Peyer's patch (tissue), 4 donors: Measurements from ENCODE around the gene QRFP.

Experiments used
- POLR2A ChIP-seq, 2 donors: fragments of 450-650 bp; IDR thresholded peaks; one replicate each; pipeline ENCODE4 v1.5.1; 2017; ENCODE audit warnings: antibody characterized with exemption in 2 of 2, mild to moderate bottlenecking in 2 of 2, moderate library complexity in 2 of 2
- TF ChIP-seq, protein P1 (sequence below), 6 experiments: fragments of 450-650 bp in 4 of 6; fragments of 200-600 bp in 2 of 6; sonication (generic) in 1 of 6; IDR thresholded peaks; one replicate each; pipeline ENCODE4 v1.5.1; 2017 to 2019; ENCODE audit warnings: antibody characterized with exemption in 6 of 6, mild to moderate bottlenecking in 3 of 6, moderate library complexity in 1 of 6

DNA sequence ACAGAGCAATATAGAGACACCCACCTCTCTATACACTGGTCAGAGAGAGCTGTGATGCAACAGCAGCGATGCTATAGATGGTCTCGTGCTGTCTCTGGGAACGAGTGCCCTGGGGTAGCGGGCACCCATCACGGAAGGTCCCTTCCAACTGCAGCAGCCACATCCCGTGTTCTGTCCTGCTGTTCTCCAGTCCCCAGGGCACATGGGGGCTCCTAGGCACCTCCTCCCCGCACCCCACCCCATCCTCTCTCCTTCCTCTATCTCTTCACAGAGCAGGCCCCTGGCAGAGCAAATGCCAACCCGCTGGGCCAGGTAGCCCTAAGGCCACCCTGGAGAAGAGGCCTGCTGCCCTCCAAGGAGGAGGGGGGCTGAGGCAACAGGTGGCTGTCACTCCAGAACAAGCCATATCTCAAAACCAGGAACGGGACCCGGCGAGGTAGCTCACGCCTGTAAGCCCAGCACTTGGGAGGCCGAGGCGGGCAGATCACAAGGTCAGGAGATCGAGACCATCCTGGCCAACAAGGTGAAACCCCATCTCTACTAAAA is 34.3 kb upstream of the QRFP start:
- TF ChIP-seq, protein P1, sequence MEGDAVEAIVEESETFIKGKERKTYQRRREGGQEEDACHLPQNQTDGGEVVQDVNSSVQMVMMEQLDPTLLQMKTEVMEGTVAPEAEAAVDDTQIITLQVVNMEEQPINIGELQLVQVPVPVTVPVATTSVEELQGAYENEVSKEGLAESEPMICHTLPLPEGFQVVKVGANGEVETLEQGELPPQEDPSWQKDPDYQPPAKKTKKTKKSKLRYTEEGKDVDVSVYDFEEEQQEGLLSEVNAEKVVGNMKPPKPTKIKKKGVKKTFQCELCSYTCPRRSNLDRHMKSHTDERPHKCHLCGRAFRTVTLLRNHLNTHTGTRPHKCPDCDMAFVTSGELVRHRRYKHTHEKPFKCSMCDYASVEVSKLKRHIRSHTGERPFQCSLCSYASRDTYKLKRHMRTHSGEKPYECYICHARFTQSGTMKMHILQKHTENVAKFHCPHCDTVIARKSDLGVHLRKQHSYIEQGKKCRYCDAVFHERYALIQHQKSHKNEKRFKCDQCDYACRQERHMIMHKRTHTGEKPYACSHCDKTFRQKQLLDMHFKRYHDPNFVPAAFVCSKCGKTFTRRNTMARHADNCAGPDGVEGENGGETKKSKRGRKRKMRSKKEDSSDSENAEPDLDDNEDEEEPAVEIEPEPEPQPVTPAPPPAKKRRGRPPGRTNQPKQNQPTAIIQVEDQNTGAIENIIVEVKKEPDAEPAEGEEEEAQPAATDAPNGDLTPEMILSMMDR (IDR thresholded peaks at IDR 0.05), result no peak
- TF ChIP-seq POLR2A (IDR thresholded peaks at IDR 0.05), result no peak
